Tibial artery (tissue), 4 donors: Measurements from ENCODE around the gene PRR20B.
"Not testable (repeated sequence)": the region's sequence is repeated elsewhere in the genome, so short reads cannot be mapped to it uniquely, and the experiment has no call there.

Source experiments
- DNase-seq, 2 donors: peaks; one replicate each; pipeline ENCODE4 v3.0.0-alpha.2; 2019
- H3K27ac ChIP-seq, 2 donors: fragments of 200-600 bp; sonication (generic) in 1 of 2; 1 replicate in 1 of 2; 2 replicates in 1 of 2; pipeline ENCODE4 v1.5.1; 2018 to 2019; ENCODE audit warnings: mild to moderate bottlenecking in 1 of 2
- H3K27me3 ChIP-seq, 2 donors: fragments of 200-600 bp; sonication (generic) in 1 of 2; one replicate each; pipeline versions ENCODE4 v1.5.1 to v1.6.0; 2016 to 2019
- H3K36me3 ChIP-seq, 3 donors: fragments of 200-600 bp; sonication (generic) in 2 of 3; one replicate each; pipeline ENCODE4 v1.5.1; 2016 to 2019; ENCODE audit warnings: mild to moderate bottlenecking in 2 of 3
- H3K4me1 ChIP-seq, 4 donors: fragments of 200-600 bp; sonication (generic) in 2 of 4; 1 replicate in 3 of 4; 2 replicates in 1 of 4; pipeline ENCODE4 v1.5.1; 2016 to 2019
- H3K4me3 ChIP-seq, 2 donors: fragments of 200-600 bp; sonication (generic) in 1 of 2; 1 replicate in 1 of 2; 2 replicates in 1 of 2; pipeline ENCODE4 v1.5.1; 2018 to 2019; ENCODE audit warnings: mild to moderate bottlenecking in 2 of 2
- H3K9me3 ChIP-seq, 3 donors: fragments of 200-600 bp; sonication (generic) in 1 of 3; one replicate each; pipeline ENCODE4 v1.5.1; 2016 to 2019
- intact Hi-C: fragments of 100-400 bp; cut with DNase I; formaldehyde crosslinking; loops from one replicate; pipeline ENCODE4 v1.15.0; 2023; ENCODE audit warnings: low total_unique reads
- TF ChIP-seq, protein P1 (sequence below), 2 experiments: fragments of 200-600 bp in 1 of 2; fragments of 450-650 bp in 1 of 2; IDR thresholded peaks; one replicate each; pipeline ENCODE4 v1.5.1; 2017 to 2019; ENCODE audit warnings: antibody characterized with exemption in 2 of 2, mild to moderate bottlenecking in 1 of 2, moderate library complexity in 1 of 2

The PRR20B gene

DNA sequence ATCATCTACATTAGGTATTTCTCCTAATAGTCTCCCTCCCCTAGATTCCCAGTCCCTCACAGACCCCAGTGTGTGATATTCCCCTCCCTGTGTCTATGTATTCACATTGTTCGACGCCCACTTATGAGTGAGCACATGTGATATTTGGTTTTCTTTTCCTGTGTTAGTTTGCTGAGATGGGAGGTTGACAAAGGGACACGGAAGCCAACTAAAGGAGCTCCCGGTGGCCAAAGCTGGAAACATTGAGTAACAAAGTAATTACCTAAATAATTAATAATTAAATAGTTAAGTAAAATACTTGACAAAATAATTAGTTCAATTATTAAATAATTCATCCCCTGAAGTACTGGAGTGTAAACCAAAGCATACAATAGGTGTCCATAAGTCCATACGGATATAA lies 8.3 kb upstream of the PRR20B start:
- TF ChIP-seq, protein P1, sequence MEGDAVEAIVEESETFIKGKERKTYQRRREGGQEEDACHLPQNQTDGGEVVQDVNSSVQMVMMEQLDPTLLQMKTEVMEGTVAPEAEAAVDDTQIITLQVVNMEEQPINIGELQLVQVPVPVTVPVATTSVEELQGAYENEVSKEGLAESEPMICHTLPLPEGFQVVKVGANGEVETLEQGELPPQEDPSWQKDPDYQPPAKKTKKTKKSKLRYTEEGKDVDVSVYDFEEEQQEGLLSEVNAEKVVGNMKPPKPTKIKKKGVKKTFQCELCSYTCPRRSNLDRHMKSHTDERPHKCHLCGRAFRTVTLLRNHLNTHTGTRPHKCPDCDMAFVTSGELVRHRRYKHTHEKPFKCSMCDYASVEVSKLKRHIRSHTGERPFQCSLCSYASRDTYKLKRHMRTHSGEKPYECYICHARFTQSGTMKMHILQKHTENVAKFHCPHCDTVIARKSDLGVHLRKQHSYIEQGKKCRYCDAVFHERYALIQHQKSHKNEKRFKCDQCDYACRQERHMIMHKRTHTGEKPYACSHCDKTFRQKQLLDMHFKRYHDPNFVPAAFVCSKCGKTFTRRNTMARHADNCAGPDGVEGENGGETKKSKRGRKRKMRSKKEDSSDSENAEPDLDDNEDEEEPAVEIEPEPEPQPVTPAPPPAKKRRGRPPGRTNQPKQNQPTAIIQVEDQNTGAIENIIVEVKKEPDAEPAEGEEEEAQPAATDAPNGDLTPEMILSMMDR (IDR thresholded peaks at IDR 0.05) = no peak
- DNase-seq = no peak
- intact Hi-C loops = no loop called here
- no peak overlapping the region for H3K4me3 ChIP-seq
- no peaks in the 10 kb centered on the region for H3K36me3 ChIP-seq
- no peak overlapping the region for H3K27ac ChIP-seq
- H3K4me1 ChIP-seq = no peaks in the 10 kb centered on the region
- H3K9me3 ChIP-seq = no peaks in the 10 kb centered on the region
- H3K27me3 ChIP-seq = no peaks in the 10 kb centered on the region

DNA sequence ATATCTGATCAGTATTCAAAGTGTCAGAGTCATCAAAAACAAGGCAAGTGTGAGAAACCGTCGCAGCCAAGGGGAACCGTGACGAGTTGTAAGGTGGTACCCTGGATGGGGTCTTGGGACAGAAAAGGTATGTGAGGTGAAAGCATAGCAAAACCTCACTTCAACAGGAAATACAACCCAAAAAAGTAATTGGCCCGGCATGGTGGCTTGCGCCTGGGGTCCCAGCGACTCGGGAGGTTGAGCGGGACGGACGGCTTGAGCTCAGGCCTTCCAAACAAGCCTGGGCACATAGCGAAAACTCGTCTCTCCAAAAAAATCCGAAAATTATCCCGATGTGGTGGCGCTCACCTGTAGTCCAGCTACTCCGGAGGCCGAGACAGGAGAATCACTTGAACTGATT lies 7.5 kb upstream of the PRR20B start:
- intact Hi-C loops, H3K36me3 ChIP-seq, DNase-seq, H3K27ac ChIP-seq, H3K27me3 ChIP-seq, H3K4me3 ChIP-seq, H3K9me3 ChIP-seq, H3K4me1 ChIP-seq: not testable (repeated sequence)

DNA sequence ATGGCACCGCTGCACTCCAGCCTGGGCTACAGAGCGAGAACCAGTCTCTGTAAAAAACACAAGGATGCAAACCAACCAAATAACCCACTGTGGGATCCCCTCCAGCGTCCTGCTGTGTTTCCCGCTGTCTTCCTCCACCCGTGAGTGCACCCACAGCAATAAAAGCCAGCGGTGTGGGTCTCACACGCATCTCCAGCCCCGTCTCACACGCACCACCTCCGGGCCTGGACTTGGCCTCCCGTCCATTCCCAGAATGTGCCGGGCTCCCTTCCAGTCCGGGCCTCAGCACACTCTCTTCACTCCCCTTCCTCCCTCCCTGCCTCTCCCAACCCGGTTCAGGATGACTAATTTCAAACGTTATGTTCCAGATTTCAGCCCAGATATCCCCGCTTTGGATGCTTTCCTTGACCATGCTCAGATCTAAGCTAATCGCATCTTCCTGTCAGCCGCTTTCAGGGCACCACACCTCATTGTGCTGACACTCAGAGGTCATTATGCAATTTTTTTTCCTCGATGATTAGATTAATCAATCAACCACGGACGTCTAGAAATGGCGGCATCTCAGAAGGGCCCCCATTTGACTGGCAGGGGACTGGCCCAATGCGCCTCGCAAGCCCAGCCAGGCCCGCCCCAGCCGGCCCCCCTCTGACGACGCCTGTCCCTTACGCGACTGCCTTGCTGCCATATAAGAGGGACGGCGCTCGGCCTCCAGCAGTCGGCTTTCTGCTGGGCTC lies 6.9 kb upstream of the PRR20B start, which contains the start of gene PRR20A:
TSS of gene PRR20A (plus strand) at position 684 of the 734 bp plus-strand sequence. CDS start 387 bp downstream, outside the sequence.
- H3K4me3 ChIP-seq, intact Hi-C loops, H3K4me1 ChIP-seq, H3K9me3 ChIP-seq, DNase-seq, H3K27ac ChIP-seq, H3K27me3 ChIP-seq, H3K36me3 ChIP-seq: not testable (repeated sequence)

DNA sequence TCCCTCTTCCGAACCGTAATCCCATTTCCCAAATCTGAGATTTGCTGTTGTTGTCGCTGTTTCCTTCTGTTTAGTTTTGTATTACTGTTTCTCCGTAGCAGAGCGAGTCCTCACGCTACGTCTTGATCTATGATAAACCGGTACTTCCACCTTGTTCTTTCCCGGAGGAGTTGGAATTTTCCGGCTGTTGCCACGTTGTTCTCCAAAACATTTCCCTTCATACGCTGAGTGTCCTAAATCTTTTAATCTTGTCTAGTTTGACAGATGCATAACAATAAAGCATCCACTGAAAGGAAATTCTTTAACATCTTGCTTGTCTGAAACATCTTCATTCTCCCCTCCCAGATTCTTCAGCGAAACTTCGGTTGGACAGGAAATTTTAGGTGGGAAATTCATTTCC lies 818 bp downstream of the PRR20B start:
- H3K36me3 ChIP-seq, H3K4me3 ChIP-seq, H3K27ac ChIP-seq, DNase-seq, intact Hi-C loops, H3K27me3 ChIP-seq, H3K4me1 ChIP-seq, H3K9me3 ChIP-seq: not testable (repeated sequence)

DNA sequence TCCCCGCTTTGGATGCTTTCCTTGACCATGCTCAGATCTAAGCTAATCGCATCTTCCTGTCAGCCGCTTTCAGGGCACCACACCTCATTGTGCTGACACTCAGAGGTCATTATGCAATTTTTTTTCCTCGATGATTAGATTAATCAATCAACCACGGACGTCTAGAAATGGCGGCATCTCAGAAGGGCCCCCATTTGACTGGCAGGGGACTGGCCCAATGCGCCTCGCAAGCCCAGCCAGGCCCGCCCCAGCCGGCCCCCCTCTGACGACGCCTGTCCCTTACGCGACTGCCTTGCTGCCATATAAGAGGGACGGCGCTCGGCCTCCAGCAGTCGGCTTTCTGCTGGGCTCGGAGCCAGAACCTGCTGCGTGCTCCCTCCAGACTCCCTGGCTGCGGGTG lies 6.5 kb downstream of the PRR20B start, which contains the start of gene PRR20C:
TSS of gene PRR20C (plus strand) at position 301 of the 400 bp plus-strand sequence. CDS start 387 bp downstream, outside the sequence.
- H3K4me1 ChIP-seq, H3K4me3 ChIP-seq, H3K36me3 ChIP-seq, DNase-seq, intact Hi-C loops, H3K27ac ChIP-seq, H3K9me3 ChIP-seq, H3K27me3 ChIP-seq: not testable (repeated sequence)

DNA sequence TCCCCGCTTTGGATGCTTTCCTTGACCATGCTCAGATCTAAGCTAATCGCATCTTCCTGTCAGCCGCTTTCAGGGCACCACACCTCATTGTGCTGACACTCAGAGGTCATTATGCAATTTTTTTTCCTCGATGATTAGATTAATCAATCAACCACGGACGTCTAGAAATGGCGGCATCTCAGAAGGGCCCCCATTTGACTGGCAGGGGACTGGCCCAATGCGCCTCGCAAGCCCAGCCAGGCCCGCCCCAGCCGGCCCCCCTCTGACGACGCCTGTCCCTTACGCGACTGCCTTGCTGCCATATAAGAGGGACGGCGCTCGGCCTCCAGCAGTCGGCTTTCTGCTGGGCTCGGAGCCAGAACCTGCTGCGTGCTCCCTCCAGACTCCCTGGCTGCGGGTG lies 13.0 kb downstream of the PRR20B start, which contains the start of gene PRR20D:
TSS of gene PRR20D (plus strand) at position 301 of the 400 bp plus-strand sequence. CDS start 387 bp downstream, outside the sequence.
- intact Hi-C loops = not testable (repeated sequence)

DNA sequence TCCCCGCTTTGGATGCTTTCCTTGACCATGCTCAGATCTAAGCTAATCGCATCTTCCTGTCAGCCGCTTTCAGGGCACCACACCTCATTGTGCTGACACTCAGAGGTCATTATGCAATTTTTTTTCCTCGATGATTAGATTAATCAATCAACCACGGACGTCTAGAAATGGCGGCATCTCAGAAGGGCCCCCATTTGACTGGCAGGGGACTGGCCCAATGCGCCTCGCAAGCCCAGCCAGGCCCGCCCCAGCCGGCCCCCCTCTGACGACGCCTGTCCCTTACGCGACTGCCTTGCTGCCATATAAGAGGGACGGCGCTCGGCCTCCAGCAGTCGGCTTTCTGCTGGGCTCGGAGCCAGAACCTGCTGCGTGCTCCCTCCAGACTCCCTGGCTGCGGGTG lies 19.6 kb downstream of the PRR20B start, which contains the start of gene PRR20E:
TSS of gene PRR20E (plus strand) at position 301 of the 400 bp plus-strand sequence. CDS start 387 bp downstream, outside the sequence.
- H3K4me3 ChIP-seq, H3K36me3 ChIP-seq, H3K27me3 ChIP-seq, H3K4me1 ChIP-seq, H3K27ac ChIP-seq, DNase-seq, H3K9me3 ChIP-seq, intact Hi-C loops: not testable (repeated sequence)

More for the DNA sequence above, 13.0 kb downstream of the PRR20B start, which contains the start of gene PRR20D:
- H3K4me3 ChIP-seq, H3K27me3 ChIP-seq, H3K27ac ChIP-seq, H3K9me3 ChIP-seq, DNase-seq, H3K4me1 ChIP-seq, H3K36me3 ChIP-seq: not testable (repeated sequence)

DNA sequence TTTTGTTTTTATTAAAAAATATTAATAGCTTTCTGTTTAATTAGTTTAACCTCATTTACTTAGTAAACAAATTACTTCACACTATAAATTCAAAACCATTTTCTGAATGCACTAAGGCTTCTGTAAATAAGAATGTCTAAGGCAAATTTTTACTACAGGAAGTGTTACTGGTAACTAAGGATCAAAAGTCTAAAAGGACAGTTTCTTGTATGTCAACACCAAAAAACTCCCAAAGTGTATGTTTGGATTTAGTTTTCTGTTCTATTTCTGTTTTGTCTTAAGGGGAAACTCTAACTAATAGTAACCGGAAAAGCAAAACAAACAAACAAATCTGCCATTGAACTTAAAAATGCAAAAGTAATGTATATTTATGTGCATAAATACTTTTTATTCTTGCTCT lies 44.4 kb downstream of the PRR20B start:
- no peak overlapping the region for H3K4me3 ChIP-seq
- no peak overlapping the region for H3K27ac ChIP-seq
- intact Hi-C loops = no loop called here
- no peaks in the 10 kb centered on the region for H3K4me1 ChIP-seq
- no peaks in the 10 kb centered on the region for H3K36me3 ChIP-seq
- H3K9me3 ChIP-seq = no peaks in the 10 kb centered on the region
- TF ChIP-seq, protein P1 (IDR thresholded peaks at IDR 0.05) = no peak
- DNase-seq = no peak
- no peaks in the 10 kb centered on the region for H3K27me3 ChIP-seq
